Amniotic epithelial cell (primary cell): ENCODE measurements around the gene RPP38.

Source experiments
- DNase-seq: peaks from one replicate; pipeline ENCODE4 v3.0.0-alpha.2; 2010; ENCODE audit warnings: low read depth

Gene RPP38

GRCh38 chr10:15112657-15113056 is 15.5 kb downstream of the RPP38 start:
- DNase-seq: no peak

GRCh38 chr10:15113766-15114165 is 16.6 kb downstream of the RPP38 start:
- DNase-seq: no peak

GRCh38 chr10:15116225-15116624 is 19.1 kb downstream of the RPP38 start:
- no peak for DNase-seq

DNA sequence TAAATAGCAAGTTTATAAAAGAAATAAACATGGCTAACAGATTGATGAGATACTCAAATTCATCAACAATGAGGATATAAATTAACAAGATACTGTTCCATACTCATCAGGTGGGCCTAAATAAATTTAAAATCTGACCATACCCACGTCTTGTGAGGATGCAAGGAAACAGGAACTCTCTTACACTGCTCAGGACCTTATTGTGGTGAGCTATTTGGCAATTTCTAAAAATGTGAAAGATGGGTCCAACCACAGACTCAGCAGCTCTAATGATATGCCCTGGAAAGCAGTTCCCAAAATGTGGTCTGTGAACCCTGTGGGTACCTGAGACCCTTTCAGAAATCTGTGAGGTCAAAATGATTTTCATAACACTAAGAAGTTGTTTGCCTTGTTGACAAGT is 21.5 kb downstream of the RPP38 start:
- DNase-seq: no peak

- DNase-seq: peak; percentile 93
Observed at GRCh38 chr10:15120523-15120922, 23.4 kb downstream of the RPP38 start.

- DNase-seq: no peak
Observed at GRCh38 chr10:15121707-15122106, 24.6 kb downstream of the RPP38 start.

- DNase-seq: no peak
Observed at GRCh38 chr10:15122477-15123030, 25.4 kb downstream of the RPP38 start.

GRCh38 chr10:15123749-15124184 is 26.6 kb downstream of the RPP38 start:
- peak; percentile 98 for DNase-seq

DNA sequence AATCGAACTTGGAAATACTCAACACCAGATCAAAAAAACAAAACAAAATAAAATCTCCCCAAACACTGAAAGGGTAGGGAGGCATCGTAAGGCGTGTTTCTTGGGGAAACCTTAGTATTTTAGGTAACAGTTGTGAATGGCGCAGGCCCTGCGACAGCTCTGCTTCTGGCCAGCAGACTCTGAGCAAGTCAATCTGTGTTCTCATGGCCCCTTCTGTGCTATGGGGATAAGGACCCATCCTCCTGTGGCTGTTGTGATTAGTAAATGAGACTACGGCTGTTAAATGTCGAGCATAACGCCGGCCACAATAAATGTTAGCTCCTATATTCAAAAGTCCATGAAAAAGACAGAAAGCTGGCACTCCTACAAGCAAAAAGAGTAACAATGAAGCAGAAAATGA is 27.0 kb downstream of the RPP38 start:
- no peak for DNase-seq

DNA sequence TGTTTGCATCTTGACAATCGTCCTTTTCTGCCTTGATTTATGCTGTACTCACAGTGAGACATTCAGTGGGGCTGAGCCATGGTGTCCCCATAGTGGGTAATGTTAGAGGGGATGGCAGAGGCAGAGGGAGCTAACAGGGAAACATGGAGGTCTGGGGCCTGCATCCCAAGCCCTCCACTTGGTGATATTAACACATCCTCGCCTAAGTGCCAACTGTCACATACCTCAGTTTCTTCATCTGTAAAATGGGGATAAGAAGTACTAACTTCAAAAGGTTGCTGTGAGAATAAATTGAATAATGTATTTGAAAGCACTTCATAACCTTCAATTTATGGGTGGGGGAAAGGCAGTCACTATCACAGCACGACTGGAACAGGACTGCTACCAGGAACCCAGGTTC is 27.8 kb downstream of the RPP38 start:
- DNase-seq: no peak

DNA sequence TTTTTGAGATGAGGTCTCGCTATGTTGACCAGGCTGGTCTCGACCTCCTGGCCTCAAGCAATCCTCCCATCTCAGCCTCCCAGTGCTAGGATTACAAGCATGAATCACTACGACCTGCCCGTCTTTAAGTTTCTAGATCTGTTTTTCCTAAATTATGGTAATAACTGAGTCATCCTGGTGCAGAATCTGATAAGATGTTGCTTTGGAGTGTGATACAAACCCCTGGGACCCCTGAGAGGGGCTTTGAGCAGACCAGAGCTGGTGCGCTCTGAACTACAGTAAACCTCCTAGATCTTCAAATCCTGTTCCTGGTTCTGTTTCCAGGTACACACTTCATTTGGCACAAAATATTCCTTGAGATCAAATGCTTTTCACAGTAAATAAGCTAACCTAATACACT is 34.2 kb downstream of the RPP38 start:
- no peak for DNase-seq

DNA sequence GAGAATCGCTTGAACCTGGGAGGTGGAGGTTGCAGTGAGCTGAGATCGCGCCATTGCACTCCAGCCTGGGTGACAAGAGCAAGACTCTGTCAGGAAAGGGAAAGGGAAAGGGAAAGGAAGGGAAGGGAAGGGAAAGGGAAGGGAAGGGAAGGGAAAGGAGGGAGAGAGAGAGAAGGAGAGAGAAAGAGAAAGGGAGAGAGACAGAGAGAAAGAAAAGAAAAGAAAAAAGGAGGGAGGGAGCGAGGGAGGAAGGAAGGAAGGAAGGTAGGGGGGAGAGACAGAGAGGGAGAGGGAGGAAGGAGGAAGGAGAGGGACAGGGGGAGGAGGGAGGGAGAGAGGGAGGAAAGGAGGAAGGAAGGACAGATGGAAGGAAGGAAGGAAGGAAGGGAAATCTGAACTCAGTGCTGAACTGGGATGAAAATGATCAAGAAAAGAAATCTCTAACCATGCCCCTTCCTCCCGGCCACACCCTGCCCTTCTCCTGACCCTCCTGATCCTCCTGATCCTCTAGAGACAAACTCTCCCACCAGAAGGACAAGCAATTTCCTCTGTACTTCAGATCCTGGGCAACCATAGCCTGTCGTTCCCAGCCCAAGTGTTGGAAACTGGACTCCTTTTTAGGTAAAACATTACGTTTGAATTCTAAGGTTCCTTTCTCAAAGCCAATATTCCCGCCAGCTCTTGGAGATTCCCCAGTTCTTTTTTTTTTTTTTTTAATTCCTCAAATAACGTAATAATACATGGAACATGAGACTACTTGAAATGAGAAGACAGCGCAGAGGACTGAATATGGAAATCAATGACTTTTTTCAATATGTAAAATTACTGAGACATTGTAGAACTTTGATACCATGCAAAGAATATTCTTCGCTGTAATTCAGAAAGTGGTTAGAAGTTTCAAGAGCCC is 39.2 kb downstream of the RPP38 start:
- no peak for DNase-seq

DNA sequence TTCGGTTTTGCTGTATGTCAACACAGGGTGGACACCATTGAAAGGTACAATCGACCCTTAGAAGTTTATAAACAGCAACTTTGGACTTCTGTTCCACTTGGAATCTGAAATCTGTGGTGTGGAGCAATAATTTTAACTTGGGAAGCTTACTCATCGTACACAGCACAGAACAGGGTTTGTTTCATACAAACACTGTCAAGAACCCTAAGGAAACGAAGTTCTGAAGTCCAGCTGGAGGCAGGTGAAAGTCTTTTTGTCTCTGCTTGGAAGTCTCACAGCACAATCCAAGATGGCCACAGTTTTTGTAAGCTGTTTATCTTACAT is 39.8 kb downstream of the RPP38 start:
- peak; percentile 74 for DNase-seq

DNA sequence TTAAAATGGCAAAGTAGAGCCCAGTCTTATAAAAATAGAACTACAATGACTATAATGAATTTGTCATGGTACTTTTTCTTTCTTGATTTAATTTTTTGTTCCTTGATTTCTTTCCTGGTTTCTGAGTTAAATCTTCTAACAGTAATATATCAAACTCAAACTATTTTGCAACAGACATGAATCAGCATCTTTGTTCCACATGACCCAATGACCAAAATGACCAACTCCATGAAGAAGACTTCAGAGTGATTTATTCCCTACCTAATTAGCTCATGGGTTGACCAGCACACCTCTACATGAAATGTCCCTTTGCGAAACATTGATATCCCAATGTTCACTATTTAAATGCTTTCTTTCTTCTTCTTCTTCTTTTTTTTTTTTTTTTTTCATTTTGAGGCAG is 40.5 kb downstream of the RPP38 start:
- peak; percentile 66 for DNase-seq

DNA sequence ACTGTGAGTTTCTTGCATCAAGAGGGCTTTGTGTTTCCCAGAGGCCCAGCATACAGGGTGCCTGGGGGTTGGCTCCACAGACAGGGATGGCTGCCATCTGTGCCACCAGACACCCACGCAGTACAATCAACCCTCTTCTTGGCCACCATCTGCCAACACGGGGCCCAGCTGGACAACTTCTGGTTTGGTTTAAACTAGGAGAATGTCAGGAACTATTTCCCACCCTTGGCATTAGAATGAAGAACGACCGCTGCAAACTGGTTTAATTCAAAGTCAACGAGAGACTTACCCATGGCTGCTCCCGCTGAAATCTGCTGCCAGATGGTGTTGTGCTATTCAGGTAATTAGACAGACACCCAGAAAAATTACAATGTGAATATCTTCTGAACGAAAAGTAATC is 43.5 kb downstream of the RPP38 start:
- DNase-seq: no peak

DNA sequence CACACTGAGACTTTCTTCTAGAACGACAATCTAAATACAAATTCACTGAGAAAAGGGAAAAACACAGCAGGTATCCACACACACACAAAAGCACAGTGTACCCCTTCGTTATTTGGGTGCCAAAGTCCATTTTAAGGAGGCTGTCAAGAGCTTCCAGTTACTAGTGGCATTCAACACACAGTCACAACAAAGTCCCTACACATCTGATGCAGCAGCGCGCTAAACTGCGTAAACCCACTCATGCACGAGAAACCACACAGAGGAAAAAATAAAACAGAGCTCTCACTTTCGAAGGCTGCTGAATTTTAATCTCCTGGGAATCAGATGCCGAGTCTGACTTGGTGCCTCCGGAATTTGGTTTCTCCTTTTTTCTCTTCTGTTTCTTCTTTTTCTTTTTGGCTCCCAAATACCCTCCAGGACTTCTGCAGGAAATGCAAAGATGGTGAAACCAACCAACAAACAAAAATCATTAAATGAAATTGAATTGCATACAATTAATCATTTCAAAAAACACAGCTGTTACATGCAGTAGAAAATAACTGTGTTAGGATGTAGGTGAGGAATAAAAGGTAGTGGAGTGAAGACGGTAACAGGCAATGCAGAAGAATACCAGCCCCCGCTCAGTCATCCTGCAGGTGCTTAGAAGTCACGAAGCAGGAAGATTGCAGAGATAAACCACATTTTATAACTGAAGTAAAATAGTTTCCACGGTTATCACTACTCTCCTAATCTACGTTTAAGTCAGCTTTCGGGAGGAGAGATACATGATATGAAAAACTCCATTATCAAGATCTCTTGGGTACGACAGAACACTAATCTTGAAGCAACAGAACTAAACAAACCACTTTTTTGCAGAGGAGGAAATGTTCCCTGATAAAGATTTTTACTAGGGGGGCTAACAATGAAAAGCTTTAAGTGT is 44.2 kb downstream of the RPP38 start:
- no peak for DNase-seq

GRCh38 chr10:15144788-15145187 is 47.6 kb downstream of the RPP38 start:
- DNase-seq: no peak

GRCh38 chr10:15146366-15146765 is 49.2 kb downstream of the RPP38 start:
- DNase-seq: no peak

DNA sequence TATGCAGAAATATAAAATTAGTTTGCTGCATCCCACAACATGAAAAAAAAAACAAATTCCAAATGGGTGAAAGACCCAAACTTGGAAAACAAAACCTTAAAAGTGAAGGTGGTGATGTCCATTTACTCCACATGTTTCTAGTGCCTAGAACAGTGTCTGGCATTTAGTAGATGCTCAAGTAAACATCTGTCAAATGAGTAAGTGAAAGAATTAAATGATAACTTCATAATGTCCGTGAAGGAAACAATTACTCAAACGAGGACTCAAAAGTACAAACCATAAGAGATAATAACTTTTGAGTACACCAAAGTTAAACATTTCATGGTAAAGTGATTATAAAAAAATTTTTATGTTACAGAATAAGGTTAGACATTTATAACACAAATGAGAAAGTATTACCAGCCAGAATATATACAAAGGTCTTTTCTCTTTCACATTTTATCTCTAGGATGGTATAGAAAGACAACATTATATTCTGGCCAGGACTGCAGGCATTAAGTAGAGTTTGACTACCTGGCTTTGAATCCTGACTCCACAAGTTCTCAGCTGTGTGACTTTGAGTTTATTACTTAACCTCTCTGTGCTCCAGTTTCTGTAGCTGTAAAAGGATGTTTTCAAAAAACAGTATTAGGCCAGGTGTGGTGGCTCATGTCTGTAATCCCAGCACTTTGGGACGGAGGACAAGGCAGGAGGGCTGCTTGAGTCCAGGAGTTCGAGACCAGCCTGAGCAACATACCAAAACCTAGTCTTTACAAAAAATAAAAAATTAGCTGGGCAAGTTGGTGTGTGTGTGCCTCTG is 50.6 kb downstream of the RPP38 start:
- DNase-seq: no peak

GRCh38 chr10:15149042-15149771 is 52.1 kb downstream of the RPP38 start:
- DNase-seq: no peak

DNA sequence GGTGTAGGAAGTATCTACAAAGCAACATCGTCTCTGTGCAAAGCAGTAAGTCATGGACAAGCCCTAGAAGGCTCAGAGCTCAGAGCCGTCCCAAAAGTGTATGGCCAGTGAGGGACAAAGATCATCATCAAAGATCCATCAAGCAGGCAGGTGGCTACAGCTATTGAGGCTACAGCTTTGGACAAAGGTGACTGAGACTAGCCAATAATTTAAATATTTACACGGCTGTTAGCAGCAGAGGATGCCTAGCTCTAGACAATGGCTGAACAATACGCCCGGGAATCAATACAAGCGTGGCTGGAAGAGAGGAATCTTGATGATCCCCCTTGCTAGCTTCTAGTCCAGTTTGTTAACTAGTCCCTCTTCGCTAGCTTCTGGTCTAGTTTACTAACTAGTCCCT is 53.4 kb downstream of the RPP38 start:
- no peak for DNase-seq
